GM19324 (cell line): Measurements from ENCODE around the gene HCN2.

Source experiments
- ATAC-seq: cut with Tn5 transposase; IDR thresholded peaks from one replicate; pipeline ENCODE4 v1.9.1; 2021; ENCODE audit warnings: mild to moderate bottlenecking, moderate library complexity; ENCODE audit not compliant: unreplicated experiment, low FRiP score

The HCN2 gene

GRCh38 chr19:589693-590395 is at the start of gene HCN2:
HCN2 (plus strand) TSS chr19:589881; CDS start chr19:589946, 65 bp downstream.
- no peak for ATAC-seq

GRCh38 chr19:540867-541637 is 48.6 kb upstream of the HCN2 start:
- ATAC-seq = no peak

GRCh38 chr19:541699-542098 is 48.0 kb upstream of the HCN2 start:
- ATAC-seq = no peak

- ATAC-seq = no peak
Measured at GRCh38 chr19:542173-542866, 47.4 kb upstream of the HCN2 start.

- no peak for ATAC-seq
Measured at GRCh38 chr19:543910-544608, 45.6 kb upstream of the HCN2 start, which contains the start of gene GZMM. GZMM (plus strand) TSS chr19:544053; CDS start chr19:544072, 19 bp downstream.

- ATAC-seq = no peak
Measured at GRCh38 chr19:547117-547516, 42.6 kb upstream of the HCN2 start.

- no peak for ATAC-seq
Measured at GRCh38 chr19:547836-548720, 41.6 kb upstream of the HCN2 start.

GRCh38 chr19:548886-549830 is 40.5 kb upstream of the HCN2 start:
- no peak for ATAC-seq

GRCh38 chr19:554817-555216 is 34.9 kb upstream of the HCN2 start:
- ATAC-seq = no peak

GRCh38 chr19:555474-555808 is 34.2 kb upstream of the HCN2 start:
- no peak for ATAC-seq

- ATAC-seq = no peak
Measured at GRCh38 chr19:556611-557382, 32.9 kb upstream of the HCN2 start.

- ATAC-seq = no peak
Measured at GRCh38 chr19:558770-559439, 30.8 kb upstream of the HCN2 start.

GRCh38 chr19:560121-560520 is 29.6 kb upstream of the HCN2 start:
- ATAC-seq = no peak

GRCh38 chr19:566403-566802 is 23.3 kb upstream of the HCN2 start:
- ATAC-seq = no peak

- ATAC-seq = no peak
Measured at GRCh38 chr19:566844-567243, 22.8 kb upstream of the HCN2 start.

GRCh38 chr19:567296-567900 is 22.3 kb upstream of the HCN2 start:
- no peak for ATAC-seq

- no peak for ATAC-seq
Measured at GRCh38 chr19:570251-570686, 19.4 kb upstream of the HCN2 start.
